Measurements from ENCODE around the gene PAXIP1. TPM values are rescaled to one million over a fixed set of nuclear protein-coding genes. Genes with fewer than 3 reads are reported as not detected.
"Not testable (repeated sequence)": the region's sequence is repeated elsewhere in the genome, so short reads cannot be mapped to it uniquely, and the experiment has no call there.

PAXIP1 gene, protein sequence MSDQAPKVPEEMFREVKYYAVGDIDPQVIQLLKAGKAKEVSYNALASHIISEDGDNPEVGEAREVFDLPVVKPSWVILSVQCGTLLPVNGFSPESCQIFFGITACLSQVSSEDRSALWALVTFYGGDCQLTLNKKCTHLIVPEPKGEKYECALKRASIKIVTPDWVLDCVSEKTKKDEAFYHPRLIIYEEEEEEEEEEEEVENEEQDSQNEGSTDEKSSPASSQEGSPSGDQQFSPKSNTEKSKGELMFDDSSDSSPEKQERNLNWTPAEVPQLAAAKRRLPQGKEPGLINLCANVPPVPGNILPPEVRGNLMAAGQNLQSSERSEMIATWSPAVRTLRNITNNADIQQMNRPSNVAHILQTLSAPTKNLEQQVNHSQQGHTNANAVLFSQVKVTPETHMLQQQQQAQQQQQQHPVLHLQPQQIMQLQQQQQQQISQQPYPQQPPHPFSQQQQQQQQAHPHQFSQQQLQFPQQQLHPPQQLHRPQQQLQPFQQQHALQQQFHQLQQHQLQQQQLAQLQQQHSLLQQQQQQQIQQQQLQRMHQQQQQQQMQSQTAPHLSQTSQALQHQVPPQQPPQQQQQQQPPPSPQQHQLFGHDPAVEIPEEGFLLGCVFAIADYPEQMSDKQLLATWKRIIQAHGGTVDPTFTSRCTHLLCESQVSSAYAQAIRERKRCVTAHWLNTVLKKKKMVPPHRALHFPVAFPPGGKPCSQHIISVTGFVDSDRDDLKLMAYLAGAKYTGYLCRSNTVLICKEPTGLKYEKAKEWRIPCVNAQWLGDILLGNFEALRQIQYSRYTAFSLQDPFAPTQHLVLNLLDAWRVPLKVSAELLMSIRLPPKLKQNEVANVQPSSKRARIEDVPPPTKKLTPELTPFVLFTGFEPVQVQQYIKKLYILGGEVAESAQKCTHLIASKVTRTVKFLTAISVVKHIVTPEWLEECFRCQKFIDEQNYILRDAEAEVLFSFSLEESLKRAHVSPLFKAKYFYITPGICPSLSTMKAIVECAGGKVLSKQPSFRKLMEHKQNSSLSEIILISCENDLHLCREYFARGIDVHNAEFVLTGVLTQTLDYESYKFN
- polyA plus RNA-seq (ENCODE audit: low read depth in 6 of 6): 1 to 10 TPM; 1.4 to 2.7 (median 2.0) TPM

DNA sequence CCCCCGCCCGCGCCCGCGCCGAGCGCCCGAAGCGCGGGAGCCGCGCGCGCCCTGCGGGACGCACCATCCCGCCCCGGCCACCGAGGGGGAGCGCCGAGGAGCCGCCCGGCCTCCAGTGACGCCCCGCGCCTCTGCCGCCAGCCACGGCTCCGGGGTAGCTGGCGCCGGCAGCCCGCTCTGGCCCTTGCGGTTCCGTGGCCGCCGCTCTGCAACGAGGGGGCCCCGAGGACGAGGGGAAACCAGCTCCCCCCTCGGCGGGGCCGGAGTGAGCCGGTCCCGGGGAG, at the start of gene PAXIP1:
Gene PAXIP1, minus strand, starts transcription at position 33 of the 284 bp plus-strand sequence. CDS start 195 bp downstream, outside the sequence.
- Mint-ChIP-seq H3K27me3 (no peaks in the 10 kb centered on the region), H3K36me3 (no peaks in the 10 kb centered on the region), H3K4me1 (peaks cover 9 to 16% (median 10%) of the 10 kb centered on the region in 3 donors), H3K9me3 (no peaks in the 10 kb centered on the region), H3K4me3 (peak within 1 kb of the TSS; percentile 86 to 99 (median 96)), H3K27ac (peak within 1 kb of the TSS; percentile 84 to 97 (median 90))
- DNase-seq (peak; percentile 79), ATAC-seq (ENCODE audit: low read depth in 2 of 2) (peak; percentile 65 to 74)

DNA sequence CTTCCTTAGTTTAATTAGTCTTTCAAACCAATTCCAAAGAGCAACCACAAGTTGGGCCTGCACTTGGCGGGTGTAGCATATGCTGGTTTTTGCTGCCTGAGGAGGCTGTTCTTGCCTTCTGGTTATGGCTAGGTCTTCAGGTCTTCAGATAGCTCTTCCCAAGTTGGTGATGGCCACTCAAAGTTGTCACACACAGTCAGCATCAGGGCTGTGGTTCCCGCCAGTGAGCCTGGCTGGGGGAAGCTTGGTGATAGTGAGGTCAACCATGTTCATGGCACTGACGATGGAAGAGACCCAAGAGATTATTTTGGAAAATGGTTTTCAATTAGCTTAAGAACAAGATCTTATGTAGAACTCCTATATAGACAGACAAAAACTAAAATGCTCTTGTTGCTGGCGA, 48.4 kb upstream of the PAXIP1 start:
- DNase-seq (no peak), ATAC-seq (ENCODE audit: low read depth in 2 of 2) (no peak)
- H3K4me1 Mint-ChIP-seq: no peaks in the 10 kb centered on the region
- H3K36me3 Mint-ChIP-seq: no peaks in the 10 kb centered on the region
- H3K27me3 Mint-ChIP-seq: peaks cover 13 to 27% (median 23%) of the 10 kb centered on the region in 3 donors
- no peak overlapping the region for H3K27ac Mint-ChIP-seq
- no peak overlapping the region for H3K4me3 Mint-ChIP-seq
- no peaks in the 10 kb centered on the region for H3K9me3 Mint-ChIP-seq

DNA sequence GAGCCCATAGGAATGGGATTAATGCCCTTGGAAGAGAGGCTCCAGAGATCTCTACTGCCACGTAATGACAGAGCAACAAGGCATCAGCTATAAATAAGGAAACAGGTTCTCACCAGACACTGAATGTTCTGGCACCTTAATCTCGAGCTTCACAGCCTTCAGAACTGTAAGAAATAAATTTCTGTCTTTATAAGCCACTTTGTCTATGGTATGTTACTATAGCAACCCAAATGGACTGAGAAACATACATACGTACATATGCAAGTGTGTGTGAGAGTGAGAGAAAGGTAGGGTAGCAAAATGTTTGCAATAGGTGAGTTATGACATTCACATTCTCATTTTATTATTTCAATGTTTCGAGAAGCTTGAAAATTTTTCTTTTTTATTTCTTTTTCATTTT, 45.1 kb upstream of the PAXIP1 start:
- Mint-ChIP-seq H3K9me3 (peaks cover 0 to 3% (median 0%) of the 10 kb centered on the region in 7 donors), H3K27me3 (peaks cover 4 to 33% (median 33%) of the 10 kb centered on the region in 3 donors), H3K4me1 (no peaks in the 10 kb centered on the region), H3K4me3 (no peak overlapping the region), H3K27ac (peak overlapping the region in 1 of 6 donors; percentile 71), H3K36me3 (no peaks in the 10 kb centered on the region)
- ATAC-seq (ENCODE audit: low read depth in 2 of 2) (no peak), DNase-seq (no peak)

DNA sequence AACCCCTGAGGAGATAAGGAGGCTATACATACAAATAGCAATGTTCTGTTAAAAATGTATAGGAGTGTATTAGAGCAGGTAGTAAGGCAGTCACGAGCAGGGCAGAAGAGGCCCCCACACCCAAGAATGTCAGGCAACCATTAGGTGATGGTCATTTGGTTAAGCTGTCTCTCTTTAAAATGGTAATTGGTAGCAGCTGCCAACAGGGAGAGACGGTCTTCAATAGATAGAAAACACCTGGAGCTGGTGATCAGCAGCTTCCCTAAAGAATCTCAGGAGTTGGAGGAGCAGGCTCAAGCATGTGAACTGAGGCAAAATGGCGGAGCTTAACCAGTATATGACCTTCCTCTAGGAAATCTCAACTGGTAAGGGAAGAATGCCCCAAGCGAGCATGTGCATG, 40.8 kb upstream of the PAXIP1 start:
- peaks cover 0 to 8% of the 10 kb centered on the region in 2 donors for H3K36me3 Mint-ChIP-seq
- H3K9me3 Mint-ChIP-seq: peaks cover 2 to 9% (median 7%) of the 10 kb centered on the region in 7 donors
- no peaks in the 10 kb centered on the region for H3K4me1 Mint-ChIP-seq
- no peak overlapping the region for H3K4me3 Mint-ChIP-seq
- peaks cover 15 to 25% (median 22%) of the 10 kb centered on the region in 3 donors for H3K27me3 Mint-ChIP-seq
- ATAC-seq (ENCODE audit: low read depth in 2 of 2) (no peak), DNase-seq (no peak)
- H3K27ac Mint-ChIP-seq: no peak overlapping the region

DNA sequence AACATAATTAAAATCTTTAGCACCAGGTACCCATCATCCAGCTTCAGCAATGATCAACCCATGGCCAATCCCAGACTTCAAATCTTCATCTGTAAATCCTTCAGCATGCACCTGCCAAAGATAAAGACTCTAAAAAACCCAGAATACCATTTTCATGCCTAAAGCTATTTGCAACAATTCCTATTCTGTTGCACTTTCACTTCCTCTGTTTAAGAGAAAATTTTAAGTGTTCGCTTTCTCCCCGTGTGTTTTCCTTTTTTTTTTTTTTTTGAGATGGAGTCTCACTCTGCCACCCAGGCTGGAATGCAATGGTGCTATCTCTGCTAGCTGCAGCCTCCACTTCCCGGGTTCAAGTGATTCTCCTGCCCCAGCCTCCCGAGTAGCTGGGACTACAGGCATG, 35.4 kb upstream of the PAXIP1 start:
- Mint-ChIP-seq H3K36me3 (peaks cover 8 to 9% of the 10 kb centered on the region in 2 donors), H3K27me3 (peaks cover 11 to 18% (median 15%) of the 10 kb centered on the region in 3 donors), H3K9me3 (peaks cover 4 to 26% (median 17%) of the 10 kb centered on the region in 7 donors), H3K4me1 (no peaks in the 10 kb centered on the region), H3K4me3 (no peak overlapping the region), H3K27ac (no peak overlapping the region)
- DNase-seq (no peak), ATAC-seq (ENCODE audit: low read depth in 2 of 2) (no peak)

DNA sequence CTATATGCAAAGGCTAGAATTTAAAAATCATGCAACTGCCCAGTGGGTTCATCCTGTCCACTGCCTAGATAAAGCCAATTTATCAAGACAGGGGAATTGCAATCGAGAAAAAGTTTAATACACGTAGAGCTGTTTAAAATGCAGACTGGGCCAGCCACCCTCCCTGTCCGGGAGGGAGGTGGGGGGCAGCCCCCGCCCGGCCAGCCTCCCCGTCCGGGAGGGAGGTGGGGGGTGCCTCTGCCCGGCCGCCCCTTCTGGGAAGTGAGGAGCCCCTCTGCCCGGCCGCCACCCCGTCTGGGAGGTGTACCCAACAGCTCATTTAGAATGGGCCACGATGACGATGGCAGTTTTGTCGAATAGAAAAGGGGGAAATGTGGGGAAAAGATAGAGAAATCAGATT, 31.6 kb upstream of the PAXIP1 start:
- not testable (repeated sequence) for H3K4me1 Mint-ChIP-seq; ATAC-seq (ENCODE audit: low read depth in 2 of 2); H3K36me3 Mint-ChIP-seq; H3K27ac Mint-ChIP-seq; H3K4me3 Mint-ChIP-seq; DNase-seq
- H3K9me3 Mint-ChIP-seq: peaks cover 6 to 35% (median 16%) of the 10 kb centered on the region in 7 donors
- peaks cover 7 to 20% (median 16%) of the 10 kb centered on the region in 3 donors for H3K27me3 Mint-ChIP-seq

DNA sequence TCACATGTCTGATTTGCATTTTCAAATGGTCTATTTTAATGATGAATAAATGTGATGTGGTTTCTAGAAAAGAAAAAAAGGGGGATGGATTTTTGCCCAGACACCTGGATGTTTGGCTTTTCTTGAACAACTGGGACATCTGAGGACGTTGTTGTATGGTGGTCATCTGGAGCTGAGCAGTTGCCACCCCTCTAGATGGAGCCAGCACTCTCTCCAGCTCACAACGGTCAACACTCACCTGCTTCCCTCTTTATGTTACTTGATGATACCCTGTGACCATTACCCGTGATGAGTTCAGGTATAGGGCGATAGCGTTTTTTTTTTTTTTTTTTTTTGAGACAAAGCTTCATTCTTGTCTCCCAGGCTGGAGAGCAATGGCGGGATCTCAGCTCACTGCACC, 30.1 kb upstream of the PAXIP1 start:
- peaks cover 0 to 6% of the 10 kb centered on the region in 2 donors for H3K36me3 Mint-ChIP-seq
- DNase-seq (no peak), ATAC-seq (ENCODE audit: low read depth in 2 of 2) (no peak)
- H3K27ac Mint-ChIP-seq: no peak overlapping the region
- H3K27me3 Mint-ChIP-seq: peaks cover 7 to 25% (median 16%) of the 10 kb centered on the region in 3 donors
- no peaks in the 10 kb centered on the region for H3K4me1 Mint-ChIP-seq
- H3K9me3 Mint-ChIP-seq: peaks cover 5 to 34% (median 9%) of the 10 kb centered on the region in 7 donors
- peak overlapping the region in 1 of 8 donors; percentile 29 for H3K4me3 Mint-ChIP-seq

DNA sequence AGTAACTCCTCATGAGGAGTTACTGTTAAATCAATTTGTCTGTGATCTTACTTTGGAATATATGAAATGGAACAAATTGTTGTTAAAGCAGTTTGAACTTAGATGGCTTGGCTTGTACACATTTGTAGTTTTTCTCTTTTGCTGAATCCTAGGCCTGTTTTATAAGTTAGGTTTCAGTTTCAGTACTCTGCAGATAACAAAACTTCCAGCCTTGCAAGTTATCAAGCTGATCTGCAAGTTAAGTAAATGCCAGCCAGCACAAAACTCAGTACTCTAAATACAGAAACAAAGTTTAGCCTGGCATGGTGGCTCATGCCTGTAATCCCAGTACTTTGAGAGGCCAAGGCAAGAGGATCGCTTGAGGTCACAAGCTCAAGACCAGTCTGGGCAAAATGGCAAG, 25.0 kb upstream of the PAXIP1 start:
- H3K27ac Mint-ChIP-seq: no peak overlapping the region
- H3K4me3 Mint-ChIP-seq: no peak overlapping the region
- no peaks in the 10 kb centered on the region for H3K36me3 Mint-ChIP-seq
- H3K4me1 Mint-ChIP-seq: no peaks in the 10 kb centered on the region
- peaks cover 5 to 47% (median 31%) of the 10 kb centered on the region in 3 donors for H3K27me3 Mint-ChIP-seq
- H3K9me3 Mint-ChIP-seq: peaks cover 0 to 23% (median 4%) of the 10 kb centered on the region in 7 donors
- ATAC-seq (ENCODE audit: low read depth in 2 of 2) (no peak), DNase-seq (no peak)

DNA sequence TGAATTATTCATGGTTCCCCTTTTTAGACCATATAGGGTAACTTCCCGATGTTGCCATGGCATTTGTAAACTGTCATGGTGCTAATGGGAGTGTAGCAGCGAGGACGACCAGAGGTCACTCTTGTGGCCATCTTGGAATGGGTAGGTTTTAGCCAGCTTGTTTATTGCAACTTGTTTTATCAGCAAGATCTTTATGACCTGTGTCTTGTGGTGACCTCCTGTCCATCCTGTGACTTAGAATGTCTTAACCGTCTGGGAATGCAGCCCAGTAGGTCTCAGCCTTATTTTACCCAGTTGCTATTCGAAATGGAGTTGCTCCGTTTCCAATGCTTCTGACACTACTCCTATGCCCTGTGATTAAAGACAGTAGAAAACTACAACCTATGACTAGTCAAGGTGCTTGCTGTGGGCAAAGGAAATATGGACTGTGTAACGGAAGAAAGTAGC, 18.8 kb upstream of the PAXIP1 start:
- H3K36me3 Mint-ChIP-seq: no peaks in the 10 kb centered on the region
- DNase-seq (no peak), ATAC-seq (ENCODE audit: low read depth in 2 of 2) (no peak)
- H3K4me3 Mint-ChIP-seq: no peak overlapping the region
- peaks cover 0 to 28% (median 23%) of the 10 kb centered on the region in 3 donors for H3K27me3 Mint-ChIP-seq
- no peaks in the 10 kb centered on the region for H3K4me1 Mint-ChIP-seq
- H3K9me3 Mint-ChIP-seq: peaks cover 0 to 2% (median 0%) of the 10 kb centered on the region in 7 donors
- H3K27ac Mint-ChIP-seq: no peak overlapping the region

DNA sequence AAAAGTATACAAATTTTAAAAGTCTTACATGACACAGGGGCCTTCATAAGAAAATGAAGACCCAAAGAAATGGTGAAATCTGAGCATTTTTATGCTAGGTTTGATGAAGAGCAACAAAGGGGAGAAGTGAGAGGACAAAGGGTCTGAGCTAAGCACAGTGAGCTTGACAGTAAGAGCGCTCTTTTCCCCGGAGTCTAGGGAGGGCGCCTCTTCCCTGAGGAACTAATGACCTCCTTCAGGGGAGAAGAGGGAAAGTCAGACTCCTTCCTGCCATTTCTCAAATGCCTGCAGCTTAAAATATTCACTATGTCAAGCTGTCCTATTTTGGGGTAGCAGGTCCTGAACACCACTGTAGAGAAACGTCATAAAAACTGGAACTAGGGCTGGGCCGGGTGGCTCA, 18.1 kb upstream of the PAXIP1 start:
- H3K36me3 Mint-ChIP-seq: no peaks in the 10 kb centered on the region

DNA sequence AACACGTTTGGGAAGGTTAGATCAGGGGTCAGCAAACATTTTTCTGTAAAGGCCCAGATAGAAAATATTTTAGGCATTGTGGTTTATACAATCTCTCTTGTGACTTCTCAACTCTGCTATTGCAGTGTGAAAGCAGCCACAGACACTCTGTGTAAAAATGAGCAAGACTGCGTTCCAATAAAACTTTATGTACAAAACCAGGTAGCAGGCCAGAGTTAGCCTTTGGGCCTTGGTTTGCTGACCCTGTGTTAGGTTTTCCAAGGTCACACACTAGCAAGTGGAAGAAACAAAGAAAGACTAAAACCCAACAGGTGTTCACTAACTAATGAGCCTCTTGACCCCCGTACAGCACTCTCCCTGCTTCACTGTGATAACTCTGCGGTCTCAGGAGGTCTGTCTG, 14.9 kb upstream of the PAXIP1 start:
- Mint-ChIP-seq H3K27ac (no peak overlapping the region), H3K9me3 (no peaks in the 10 kb centered on the region), H3K4me1 (no peaks in the 10 kb centered on the region), H3K4me3 (no peak overlapping the region), H3K27me3 (peaks cover 0 to 11% (median 6%) of the 10 kb centered on the region in 3 donors), H3K36me3 (no peaks in the 10 kb centered on the region)
- no peak for ATAC-seq (ENCODE audit: low read depth in 2 of 2)
- no peak for DNase-seq

More for the DNA sequence above, 18.1 kb upstream of the PAXIP1 start:
- Mint-ChIP-seq H3K4me1 (no peaks in the 10 kb centered on the region), H3K4me3 (no peak overlapping the region), H3K27me3 (peaks cover 0 to 28% (median 22%) of the 10 kb centered on the region in 3 donors), H3K9me3 (peaks cover 0 to 2% (median 0%) of the 10 kb centered on the region in 7 donors), H3K27ac (no peak overlapping the region)
- DNase-seq: no peak
- no peak for ATAC-seq (ENCODE audit: low read depth in 2 of 2)

DNA sequence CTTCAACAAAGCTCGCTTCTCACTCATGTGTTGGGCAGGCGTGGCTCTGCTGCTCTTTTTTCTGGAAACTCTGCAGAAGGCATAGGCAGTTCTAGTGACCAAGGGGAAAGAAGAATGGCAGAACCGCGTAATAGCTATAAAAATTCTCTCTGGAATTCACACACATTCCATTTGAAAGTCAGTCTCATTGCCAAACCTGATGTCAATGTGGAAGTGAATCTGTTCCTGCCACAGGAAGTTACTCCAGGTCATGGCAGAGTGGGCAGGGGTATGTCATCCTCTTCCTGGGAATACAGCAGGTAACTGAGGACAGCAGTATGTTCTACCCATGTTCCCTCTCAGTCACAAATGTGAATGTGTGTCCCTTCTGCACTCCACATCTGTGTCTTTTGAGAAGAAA, 8.2 kb upstream of the PAXIP1 start:
- Mint-ChIP-seq H3K4me1 (peaks cover 4 to 7% (median 5%) of the 10 kb centered on the region in 3 donors), H3K9me3 (no peaks in the 10 kb centered on the region), H3K27me3 (peaks cover 0 to 11% (median 6%) of the 10 kb centered on the region in 3 donors), H3K4me3 (no peak overlapping the region), H3K27ac (no peak overlapping the region), H3K36me3 (no peaks in the 10 kb centered on the region)
- DNase-seq: no peak
- no peak for ATAC-seq (ENCODE audit: low read depth in 2 of 2)

DNA sequence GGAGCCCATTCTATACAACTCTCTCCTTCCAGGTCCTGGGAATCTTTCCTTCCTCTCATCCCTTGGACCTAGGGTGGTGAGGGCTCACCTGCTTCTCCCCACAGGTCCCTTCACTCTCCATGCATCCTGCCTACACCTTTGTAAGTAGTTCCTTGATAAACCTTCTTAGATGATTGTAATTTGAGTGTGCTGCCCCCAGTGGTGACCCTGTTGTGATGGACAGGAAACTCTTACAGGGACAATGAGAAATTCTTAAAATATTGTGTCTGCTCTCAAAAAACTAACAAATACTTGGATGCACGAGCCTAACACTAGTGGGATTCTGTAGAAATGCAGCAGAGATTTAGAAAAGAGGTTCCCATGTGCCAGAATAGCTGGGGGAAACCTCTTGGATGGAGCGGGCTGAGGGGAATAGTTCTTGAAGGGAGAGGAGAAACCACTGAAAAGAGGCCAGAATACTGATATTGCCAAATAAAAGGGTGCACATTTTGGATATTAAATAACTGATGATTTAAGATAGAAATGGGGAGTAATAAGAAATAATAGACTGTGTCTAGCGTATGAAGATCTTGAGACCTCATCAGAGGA, 6.7 kb upstream of the PAXIP1 start:
- Mint-ChIP-seq H3K9me3 (no peaks in the 10 kb centered on the region), H3K4me3 (peak overlapping the region in 1 of 8 donors; percentile 22), H3K27ac (peak overlapping the region in 1 of 6 donors; percentile 2), H3K36me3 (no peaks in the 10 kb centered on the region), H3K4me1 (peaks cover 6 to 7% (median 7%) of the 10 kb centered on the region in 3 donors), H3K27me3 (peaks cover 0 to 5% (median 0%) of the 10 kb centered on the region in 3 donors)
- peak in 1 of 2 donors; percentile 50 for ATAC-seq (ENCODE audit: low read depth in 2 of 2)
- DNase-seq: peak; percentile 17
